Left ventricle myocardium inferior (tissue), 1 donor: ENCODE data around the gene ZCCHC24. TPM values are rescaled to one million over a fixed set of nuclear protein-coding genes. Genes with fewer than 3 reads are reported as not detected.

Source experiments
- DNase-seq: peaks from one replicate; pipeline ENCODE4 v3.0.0-alpha.2; 2020
- H3K27ac ChIP-seq: fragments of 200-600 bp; replicated peaks from 2 replicates; pipeline ENCODE4 v1.8.0; 2021
- H3K27me3 ChIP-seq: fragments of 200-600 bp; 2 replicates; pipeline ENCODE4 v1.8.0; 2021; ENCODE audit warnings: low read depth
- H3K36me3 ChIP-seq: fragments of 200-600 bp; 2 replicates; pipeline ENCODE4 v1.8.0; 2021
- H3K4me1 ChIP-seq: fragments of 200-600 bp; 2 replicates; pipeline ENCODE4 v1.8.0; 2021
- H3K4me3 ChIP-seq: fragments of 200-600 bp; 2 replicates; pipeline ENCODE4 v1.8.0; 2021; ENCODE audit warnings: mild to moderate bottlenecking, moderate library complexity
- H3K9me3 ChIP-seq: fragments of 200-600 bp; replicated peaks from 2 replicates; pipeline ENCODE4 v1.8.0; 2021
- intact Hi-C: fragments of 100-400 bp; cut with micrococcal nuclease; formaldehyde crosslinking; loops from one replicate; pipeline ENCODE4 v1.11.0; 2022
- total RNA-seq: library from RNA; stranded (reverse); fragmentation: NEBNext Ultra II Directional; extraction: Animal tissue kit (Norgen Biotek cat#: 25700); gene quantifications from one replicate; pipeline ENCODE4 v1.2.1, GENCODE V29; 2021
- TF ChIP-seq, protein P1 (sequence below): fragments of 200-600 bp; IDR thresholded peaks from 2 replicates; pipeline ENCODE4 v1.8.0; 2021; ENCODE audit warnings: antibody characterized with exemption, mild to moderate bottlenecking, borderline replicate concordance
- donor health status: DM: no; HTN: yes; CAD: no; lungs with severe emphysema.

Gene ZCCHC24
- total RNA-seq, 1 donor from 2014 or later, result 47.5 TPM

- Histone ChIP-seq H3K36me3 (peaks cover 30% of the 10 kb centered on the region), H3K27ac (peak overlapping the region; percentile 11)
Observed at GRCh38 chr10:79417266-79417665, 28.2 kb downstream of the ZCCHC24 start.

DNA sequence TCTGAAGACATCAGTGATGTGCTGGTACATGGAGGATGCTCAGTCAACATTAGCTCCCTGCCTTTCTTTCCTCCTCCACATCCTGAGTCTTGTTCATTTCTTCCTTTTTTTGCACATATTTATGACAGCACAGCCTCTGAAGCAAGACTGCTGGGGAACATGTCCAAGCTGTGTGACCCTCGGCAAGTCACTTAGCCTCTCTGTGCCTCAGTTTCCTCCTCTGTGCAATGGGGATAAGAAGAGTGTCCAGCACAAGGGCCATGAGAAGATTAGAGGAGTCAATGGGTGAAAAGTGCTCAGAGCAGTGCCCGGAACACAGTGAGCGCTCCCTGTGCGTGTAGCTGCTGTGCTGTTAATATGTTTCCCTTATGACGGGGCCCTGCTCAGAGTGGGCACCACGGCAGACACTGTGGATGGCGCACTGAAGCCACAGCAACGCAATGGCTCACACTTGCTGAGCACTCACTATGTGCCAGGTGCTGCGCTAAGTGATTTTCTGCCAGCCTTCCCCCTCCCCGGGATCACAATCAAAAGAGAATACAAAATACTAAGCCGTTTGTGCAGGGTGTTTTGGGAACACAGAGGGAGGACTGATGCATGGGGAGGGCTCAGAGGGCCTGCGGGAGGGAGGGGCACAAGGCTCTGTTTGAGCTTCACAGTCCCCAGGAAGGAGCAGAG, 28.7 kb downstream of the ZCCHC24 start:
- Histone ChIP-seq H3K4me1 (no peaks in the 10 kb centered on the region), H3K27ac (peak overlapping the region; percentile 36), H3K27me3 (no peaks in the 10 kb centered on the region), H3K9me3 (no peaks in the 10 kb centered on the region), H3K4me3 (no peak overlapping the region), H3K36me3 (peaks cover 30% of the 10 kb centered on the region)
- intact Hi-C loops, result no loop called here
- TF ChIP-seq, protein P1, sequence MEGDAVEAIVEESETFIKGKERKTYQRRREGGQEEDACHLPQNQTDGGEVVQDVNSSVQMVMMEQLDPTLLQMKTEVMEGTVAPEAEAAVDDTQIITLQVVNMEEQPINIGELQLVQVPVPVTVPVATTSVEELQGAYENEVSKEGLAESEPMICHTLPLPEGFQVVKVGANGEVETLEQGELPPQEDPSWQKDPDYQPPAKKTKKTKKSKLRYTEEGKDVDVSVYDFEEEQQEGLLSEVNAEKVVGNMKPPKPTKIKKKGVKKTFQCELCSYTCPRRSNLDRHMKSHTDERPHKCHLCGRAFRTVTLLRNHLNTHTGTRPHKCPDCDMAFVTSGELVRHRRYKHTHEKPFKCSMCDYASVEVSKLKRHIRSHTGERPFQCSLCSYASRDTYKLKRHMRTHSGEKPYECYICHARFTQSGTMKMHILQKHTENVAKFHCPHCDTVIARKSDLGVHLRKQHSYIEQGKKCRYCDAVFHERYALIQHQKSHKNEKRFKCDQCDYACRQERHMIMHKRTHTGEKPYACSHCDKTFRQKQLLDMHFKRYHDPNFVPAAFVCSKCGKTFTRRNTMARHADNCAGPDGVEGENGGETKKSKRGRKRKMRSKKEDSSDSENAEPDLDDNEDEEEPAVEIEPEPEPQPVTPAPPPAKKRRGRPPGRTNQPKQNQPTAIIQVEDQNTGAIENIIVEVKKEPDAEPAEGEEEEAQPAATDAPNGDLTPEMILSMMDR, result no peak
- peak; percentile 5 for DNase-seq

More at GRCh38 chr10:79417266-79417665, 28.2 kb downstream of the ZCCHC24 start:
- peak; percentile 7 for DNase-seq
- no peaks in the 10 kb centered on the region for H3K4me1 ChIP-seq
- TF ChIP-seq, protein P1, result no peak
- H3K4me3 ChIP-seq, result no peak overlapping the region
- intact Hi-C loops, result no loop called here
- no peaks in the 10 kb centered on the region for H3K9me3 ChIP-seq
- H3K27me3 ChIP-seq, result no peaks in the 10 kb centered on the region

GRCh38 chr10:79415736-79416577, 29.5 kb downstream of the ZCCHC24 start:
- Histone ChIP-seq H3K4me3 (no peak overlapping the region), H3K36me3 (peaks cover 30% of the 10 kb centered on the region), H3K27me3 (no peaks in the 10 kb centered on the region), H3K9me3 (no peaks in the 10 kb centered on the region), H3K4me1 (no peaks in the 10 kb centered on the region), H3K27ac (peak overlapping the region; percentile 36)
- intact Hi-C loops, result no loop called here
- DNase-seq, result peak; percentile 6
- TF ChIP-seq, protein P1, result no peak

DNA sequence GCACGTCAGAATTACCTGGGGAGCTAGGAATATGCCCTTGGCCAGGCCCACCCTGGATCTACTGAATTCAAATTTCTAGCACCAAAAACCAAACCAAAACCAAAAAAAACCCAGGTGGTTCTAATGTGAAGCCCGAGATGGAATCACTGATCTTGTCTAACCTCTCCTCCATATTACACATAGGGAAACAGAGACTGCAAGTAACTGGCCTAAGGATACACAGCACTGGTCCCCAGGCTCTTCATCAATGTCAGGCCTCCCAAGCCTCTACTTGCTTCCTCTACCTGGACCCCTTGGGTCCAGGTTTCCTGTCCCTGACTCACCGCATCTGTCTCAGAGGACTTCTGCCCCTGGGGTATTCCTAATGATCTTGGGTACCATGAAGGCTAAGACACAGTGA, 30.7 kb downstream of the ZCCHC24 start:
- DNase-seq, result no peak
- Histone ChIP-seq H3K27ac (no peak overlapping the region), H3K4me1 (no peaks in the 10 kb centered on the region)

DNA sequence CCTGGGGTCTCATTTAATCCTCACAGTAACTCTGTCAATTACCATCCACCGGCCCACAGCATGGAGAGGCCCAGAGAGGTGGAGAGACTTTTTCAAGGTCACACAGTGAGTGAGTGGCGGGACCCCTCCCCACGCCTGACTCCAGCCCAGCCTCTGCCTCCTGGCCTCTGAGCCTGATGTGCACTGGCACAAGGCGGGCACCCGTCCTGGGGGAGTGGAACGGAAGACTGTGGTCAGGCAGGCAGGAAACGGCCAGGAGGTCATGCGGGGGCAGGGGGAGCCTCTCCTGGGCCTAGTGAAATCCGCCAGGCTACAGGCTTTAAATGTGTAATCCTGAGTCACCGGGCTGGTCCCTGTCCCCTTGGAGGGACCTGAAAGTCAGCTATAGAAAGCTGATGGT, 32.2 kb downstream of the ZCCHC24 start:
- H3K27me3 ChIP-seq, result no peaks in the 10 kb centered on the region
- H3K4me1 ChIP-seq, result no peaks in the 10 kb centered on the region
- DNase-seq, result peak; percentile 39
- no peaks in the 10 kb centered on the region for H3K9me3 ChIP-seq
- no peak overlapping the region for H3K4me3 ChIP-seq
- peaks cover 18% of the 10 kb centered on the region for H3K36me3 ChIP-seq
- TF ChIP-seq, protein P1, result no peak
- no peak overlapping the region for H3K27ac ChIP-seq
- intact Hi-C loops, result no loop called here

More for the DNA sequence above, 30.7 kb downstream of the ZCCHC24 start:
- H3K4me3 ChIP-seq, result no peak overlapping the region
- no peaks in the 10 kb centered on the region for H3K27me3 ChIP-seq
- no peaks in the 10 kb centered on the region for H3K9me3 ChIP-seq
- TF ChIP-seq, protein P1, result no peak
- peaks cover 30% of the 10 kb centered on the region for H3K36me3 ChIP-seq
- intact Hi-C loops, result no loop called here
